ENCODE measurements around the gene ARHGAP45. TPM values are rescaled to one million over a fixed set of nuclear protein-coding genes. Genes with fewer than 3 reads are reported as not detected.

ARHGAP45 gene
- total RNA-seq, 1 donor from 2014 or later, result 3.2 TPM

DNA sequence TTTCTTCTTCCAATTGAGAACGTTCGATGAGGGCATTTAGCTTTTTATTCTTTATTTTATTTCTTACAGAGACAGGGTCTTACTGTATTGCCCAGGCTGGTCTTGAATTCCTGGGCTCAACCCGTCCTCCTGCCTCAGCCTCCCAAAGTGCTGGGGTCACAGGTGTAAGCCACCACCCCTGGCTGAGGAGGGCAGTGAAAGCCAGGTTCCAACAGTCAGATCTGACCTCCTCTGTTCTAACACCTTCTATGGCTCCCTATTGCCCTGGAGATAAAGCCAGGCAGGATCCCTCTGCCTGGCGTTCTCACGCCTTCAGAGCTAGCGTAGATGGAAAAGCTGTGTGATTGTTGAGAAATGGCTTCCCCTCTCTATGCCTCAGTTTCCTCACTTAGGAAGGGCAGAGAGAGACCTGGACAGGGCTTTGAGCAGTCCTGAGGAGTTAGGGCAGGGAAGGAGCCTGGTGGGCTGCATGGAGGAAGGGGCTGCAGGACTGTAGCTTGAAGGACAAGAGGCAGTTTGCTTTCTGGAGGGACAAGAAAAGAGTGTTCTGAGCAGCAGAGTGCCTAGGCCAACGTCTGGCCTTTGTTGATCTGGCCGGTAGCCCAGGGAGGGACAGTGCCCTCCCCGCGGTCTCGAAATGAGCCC, 5.5 kb downstream of the ARHGAP45 start:
- Mint-ChIP-seq H3K36me3 (no peaks in the 10 kb centered on the region), H3K27ac (no peak overlapping the region), H3K4me3 (no peak overlapping the region), H3K9me3 (no peaks in the 10 kb centered on the region), H3K4me1 (peaks cover 5% of the 10 kb centered on the region), H3K27me3 (ENCODE audit: low read depth) (peaks cover 41% of the 10 kb centered on the region)
- no peak for DNase-seq (ENCODE audit: low spot score in 2 of 2, unreplicated experiment in 2 of 2)
- TF ChIP-seq, protein P1, sequence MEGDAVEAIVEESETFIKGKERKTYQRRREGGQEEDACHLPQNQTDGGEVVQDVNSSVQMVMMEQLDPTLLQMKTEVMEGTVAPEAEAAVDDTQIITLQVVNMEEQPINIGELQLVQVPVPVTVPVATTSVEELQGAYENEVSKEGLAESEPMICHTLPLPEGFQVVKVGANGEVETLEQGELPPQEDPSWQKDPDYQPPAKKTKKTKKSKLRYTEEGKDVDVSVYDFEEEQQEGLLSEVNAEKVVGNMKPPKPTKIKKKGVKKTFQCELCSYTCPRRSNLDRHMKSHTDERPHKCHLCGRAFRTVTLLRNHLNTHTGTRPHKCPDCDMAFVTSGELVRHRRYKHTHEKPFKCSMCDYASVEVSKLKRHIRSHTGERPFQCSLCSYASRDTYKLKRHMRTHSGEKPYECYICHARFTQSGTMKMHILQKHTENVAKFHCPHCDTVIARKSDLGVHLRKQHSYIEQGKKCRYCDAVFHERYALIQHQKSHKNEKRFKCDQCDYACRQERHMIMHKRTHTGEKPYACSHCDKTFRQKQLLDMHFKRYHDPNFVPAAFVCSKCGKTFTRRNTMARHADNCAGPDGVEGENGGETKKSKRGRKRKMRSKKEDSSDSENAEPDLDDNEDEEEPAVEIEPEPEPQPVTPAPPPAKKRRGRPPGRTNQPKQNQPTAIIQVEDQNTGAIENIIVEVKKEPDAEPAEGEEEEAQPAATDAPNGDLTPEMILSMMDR (IDR thresholded peaks at IDR 0.05; ENCODE audit: unreplicated experiment), result no peak

DNA sequence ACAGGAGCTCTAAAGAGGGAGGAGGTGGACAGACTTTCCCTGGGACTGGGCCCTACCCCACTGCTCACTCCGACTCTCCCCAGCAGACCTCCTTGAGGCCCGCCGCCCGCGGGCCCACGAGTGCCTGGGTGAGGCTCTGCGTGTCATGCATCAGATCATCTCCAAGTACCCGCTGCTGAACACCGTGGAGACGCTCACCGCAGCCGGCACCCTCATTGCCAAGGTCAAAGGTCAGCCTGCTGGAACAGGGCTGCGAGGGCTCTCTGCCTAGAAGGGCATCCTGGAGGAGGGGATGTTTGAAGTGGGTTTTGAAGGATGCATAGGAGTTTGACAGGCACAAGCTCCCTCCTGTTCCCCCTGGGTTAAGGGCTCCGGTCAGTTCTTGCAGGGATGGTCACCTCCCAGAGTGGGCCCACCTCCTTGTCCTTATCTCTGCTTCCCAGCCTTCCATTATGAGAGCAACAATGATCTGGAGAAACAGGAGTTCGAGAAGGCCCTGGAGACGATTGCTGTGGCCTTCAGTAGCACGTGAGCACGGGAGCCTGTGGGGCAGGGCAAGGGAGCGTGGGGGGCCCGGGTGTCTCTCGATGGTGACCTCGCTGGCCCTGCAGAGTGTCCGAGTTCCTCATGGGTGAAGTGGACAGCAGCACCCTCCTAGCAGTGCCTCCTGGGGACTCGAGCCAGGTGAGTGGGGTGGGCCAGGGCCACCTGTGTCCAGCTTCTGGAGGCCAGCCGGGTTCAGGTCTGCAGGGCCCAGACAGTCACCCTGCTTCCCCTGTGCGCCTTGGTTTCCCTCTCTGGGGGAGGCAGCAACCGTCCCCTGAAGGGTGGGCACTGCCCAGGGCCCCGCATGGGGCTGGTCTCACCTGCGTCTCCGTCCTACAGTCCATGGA, 6.3 kb downstream of the ARHGAP45 start:
- peaks cover 5% of the 10 kb centered on the region for H3K4me1 Mint-ChIP-seq
- TF ChIP-seq, protein P1 (IDR thresholded peaks at IDR 0.05; ENCODE audit: unreplicated experiment), result no peak
- no peak overlapping the region for H3K4me3 Mint-ChIP-seq
- H3K9me3 Mint-ChIP-seq, result no peaks in the 10 kb centered on the region
- DNase-seq (ENCODE audit: low spot score in 2 of 2, unreplicated experiment in 2 of 2), result no peak
- H3K36me3 Mint-ChIP-seq, result no peaks in the 10 kb centered on the region
- no peak overlapping the region for H3K27ac Mint-ChIP-seq
- H3K27me3 Mint-ChIP-seq (ENCODE audit: low read depth), result peaks cover 38% of the 10 kb centered on the region

DNA sequence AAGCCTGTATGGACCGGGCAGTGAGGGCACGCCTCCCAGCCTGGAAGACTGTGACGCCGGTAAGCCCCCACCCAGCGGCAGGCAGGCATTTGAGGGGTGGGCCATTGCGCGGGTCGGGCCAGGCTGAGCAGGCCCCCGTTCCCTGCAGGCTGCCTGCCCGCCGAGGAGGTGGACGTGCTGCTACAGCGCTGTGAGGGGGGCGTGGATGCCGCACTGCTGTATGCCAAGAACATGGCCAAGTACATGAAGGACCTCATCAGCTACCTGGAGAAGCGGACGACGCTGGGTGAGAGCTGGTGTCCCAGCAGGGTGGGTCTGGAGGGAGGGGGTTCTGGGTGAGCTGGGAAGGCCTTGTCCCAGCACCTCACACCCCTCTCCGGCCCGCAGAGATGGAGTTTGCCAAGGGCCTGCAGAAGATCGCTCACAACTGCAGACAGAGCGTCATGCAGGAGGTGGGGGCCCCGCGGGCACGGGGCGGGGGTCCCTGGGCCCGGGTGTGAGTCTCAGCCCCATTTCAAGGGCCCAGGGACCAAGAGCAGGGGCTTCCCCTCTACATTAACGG, 7.1 kb downstream of the ARHGAP45 start:
- H3K27me3 Mint-ChIP-seq (ENCODE audit: low read depth), result peaks cover 32% of the 10 kb centered on the region
- TF ChIP-seq, protein P1 (IDR thresholded peaks at IDR 0.05; ENCODE audit: unreplicated experiment), result no peak

DNA sequence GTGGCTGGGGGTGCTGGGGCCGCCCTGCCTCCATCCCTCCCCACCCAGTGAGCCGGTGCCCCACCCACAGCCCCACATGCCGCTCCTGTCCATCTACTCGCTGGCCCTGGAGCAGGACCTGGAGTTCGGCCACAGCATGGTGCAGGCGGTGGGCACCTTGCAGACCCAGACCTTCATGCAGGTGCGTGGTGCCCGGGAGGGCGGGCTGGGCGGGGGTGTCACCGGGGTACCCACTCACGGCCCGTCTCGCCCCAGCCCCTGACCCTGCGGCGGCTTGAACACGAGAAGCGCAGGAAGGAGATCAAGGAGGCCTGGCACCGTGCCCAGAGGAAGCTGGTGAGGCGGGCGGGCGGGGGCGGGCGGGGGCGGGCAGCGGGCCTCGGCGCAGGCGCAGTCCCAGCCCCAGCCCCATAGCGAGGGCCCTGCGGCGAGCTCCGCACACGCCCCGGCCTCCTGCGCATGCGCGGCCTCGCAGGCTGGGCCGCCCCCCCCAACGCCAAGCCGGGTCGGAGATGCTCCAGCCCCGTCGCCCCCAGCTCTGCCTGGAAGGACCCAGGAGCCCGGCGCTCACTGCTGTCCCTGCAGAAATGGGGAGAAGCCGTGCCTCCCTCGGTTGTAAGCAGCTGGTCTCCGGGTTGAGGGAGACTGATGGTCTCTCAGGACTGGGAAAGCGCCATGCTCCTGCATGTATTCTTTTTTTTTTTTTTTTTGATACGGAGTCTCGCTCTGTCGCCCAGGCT, 7.7 kb downstream of the ARHGAP45 start:
- Mint-ChIP-seq H3K9me3 (no peaks in the 10 kb centered on the region), H3K4me3 (no peak overlapping the region), H3K27ac (no peak overlapping the region), H3K27me3 (ENCODE audit: low read depth) (peaks cover 26% of the 10 kb centered on the region), H3K4me1 (peaks cover 5% of the 10 kb centered on the region), H3K36me3 (no peaks in the 10 kb centered on the region)
- TF ChIP-seq, protein P1 (IDR thresholded peaks at IDR 0.05; ENCODE audit: unreplicated experiment), result no peak
- no peak for DNase-seq (ENCODE audit: low spot score in 2 of 2, unreplicated experiment in 2 of 2)

More for the DNA sequence above, 7.1 kb downstream of the ARHGAP45 start:
- peaks cover 5% of the 10 kb centered on the region for H3K4me1 Mint-ChIP-seq
- H3K36me3 Mint-ChIP-seq, result no peaks in the 10 kb centered on the region
- no peak overlapping the region for H3K4me3 Mint-ChIP-seq
- no peak for DNase-seq (ENCODE audit: low spot score in 2 of 2, unreplicated experiment in 2 of 2)
- no peak overlapping the region for H3K27ac Mint-ChIP-seq
- no peaks in the 10 kb centered on the region for H3K9me3 Mint-ChIP-seq

DNA sequence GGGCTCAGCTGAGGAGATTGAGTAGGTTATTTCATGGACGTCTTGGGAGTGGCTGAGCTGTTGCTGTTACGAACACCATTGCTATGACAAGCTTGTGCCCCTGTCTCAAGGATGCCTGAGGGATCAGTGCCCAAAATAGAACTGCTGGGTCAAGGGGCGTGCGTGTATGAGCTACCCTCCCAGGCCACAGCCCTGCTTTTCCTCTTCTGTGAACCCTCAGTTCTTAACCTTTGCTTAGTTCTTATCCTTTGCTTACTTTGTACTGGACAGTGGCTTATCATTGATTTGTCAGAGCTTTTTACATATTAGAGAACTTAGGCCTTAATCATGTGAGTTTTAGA, 9.0 kb downstream of the ARHGAP45 start:
- Mint-ChIP-seq H3K27me3 (ENCODE audit: low read depth) (peaks cover 14% of the 10 kb centered on the region), H3K4me3 (no peak overlapping the region), H3K4me1 (peaks cover 5% of the 10 kb centered on the region), H3K27ac (no peak overlapping the region), H3K36me3 (no peaks in the 10 kb centered on the region), H3K9me3 (no peaks in the 10 kb centered on the region)
- DNase-seq (ENCODE audit: low spot score in 2 of 2, unreplicated experiment in 2 of 2), result no peak
- TF ChIP-seq, protein P1 (IDR thresholded peaks at IDR 0.05; ENCODE audit: unreplicated experiment), result no peak

Data from mesothelial cell of epicardium (in vitro differentiated cells).